LNCAP (cell line): Measurements from ENCODE around the gene ARFGAP2.

Experiments used
- TF ChIP-seq, protein P1 (sequence below): fragments of 450-650 bp; IDR thresholded peaks from 2 replicates; pipeline ENCODE4 v1.5.1; 2017; ENCODE audit warnings: mild to moderate bottlenecking

The ARFGAP2 gene

GRCh38 chr11:47213950-47214565 is 37.4 kb upstream of the ARFGAP2 start:
- TF ChIP-seq, protein P1, sequence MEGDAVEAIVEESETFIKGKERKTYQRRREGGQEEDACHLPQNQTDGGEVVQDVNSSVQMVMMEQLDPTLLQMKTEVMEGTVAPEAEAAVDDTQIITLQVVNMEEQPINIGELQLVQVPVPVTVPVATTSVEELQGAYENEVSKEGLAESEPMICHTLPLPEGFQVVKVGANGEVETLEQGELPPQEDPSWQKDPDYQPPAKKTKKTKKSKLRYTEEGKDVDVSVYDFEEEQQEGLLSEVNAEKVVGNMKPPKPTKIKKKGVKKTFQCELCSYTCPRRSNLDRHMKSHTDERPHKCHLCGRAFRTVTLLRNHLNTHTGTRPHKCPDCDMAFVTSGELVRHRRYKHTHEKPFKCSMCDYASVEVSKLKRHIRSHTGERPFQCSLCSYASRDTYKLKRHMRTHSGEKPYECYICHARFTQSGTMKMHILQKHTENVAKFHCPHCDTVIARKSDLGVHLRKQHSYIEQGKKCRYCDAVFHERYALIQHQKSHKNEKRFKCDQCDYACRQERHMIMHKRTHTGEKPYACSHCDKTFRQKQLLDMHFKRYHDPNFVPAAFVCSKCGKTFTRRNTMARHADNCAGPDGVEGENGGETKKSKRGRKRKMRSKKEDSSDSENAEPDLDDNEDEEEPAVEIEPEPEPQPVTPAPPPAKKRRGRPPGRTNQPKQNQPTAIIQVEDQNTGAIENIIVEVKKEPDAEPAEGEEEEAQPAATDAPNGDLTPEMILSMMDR: no peak

- TF ChIP-seq, protein P1: no peak
Measured at GRCh38 chr11:47212938-47213337, 36.3 kb upstream of the ARFGAP2 start.

- TF ChIP-seq, protein P1: no peak
Measured at GRCh38 chr11:47208628-47209027, 31.9 kb upstream of the ARFGAP2 start.

DNA sequence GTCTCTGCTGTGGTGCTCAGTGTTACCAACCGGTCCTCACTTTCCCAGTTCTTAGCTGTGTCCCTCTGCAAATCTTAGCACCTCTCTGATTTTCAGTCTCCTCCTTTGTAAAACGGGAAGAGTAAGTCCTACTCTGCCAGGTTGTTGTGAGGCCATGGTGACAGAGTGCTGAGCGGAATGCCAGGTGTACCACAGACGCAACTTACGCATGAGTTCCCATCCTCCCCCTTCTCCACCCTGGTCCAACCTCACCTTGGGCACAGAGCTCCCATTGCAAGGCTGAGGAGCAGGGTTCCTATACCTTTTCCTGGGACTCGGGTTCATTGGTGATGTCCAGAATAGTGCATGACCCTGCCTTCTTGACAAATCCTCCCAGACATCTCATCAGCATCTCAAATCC is 30.8 kb upstream of the ARFGAP2 start:
- TF ChIP-seq, protein P1: no peak

- TF ChIP-seq, protein P1: no peak
Measured at GRCh38 chr11:47204637-47204989, 27.9 kb upstream of the ARFGAP2 start.

- TF ChIP-seq, protein P1: no peak
Measured at GRCh38 chr11:47202576-47202975, 25.9 kb upstream of the ARFGAP2 start.

- TF ChIP-seq, protein P1: no peak
Measured at GRCh38 chr11:47201015-47201414, 24.3 kb upstream of the ARFGAP2 start.

GRCh38 chr11:47192111-47192510 is 15.4 kb upstream of the ARFGAP2 start:
- TF ChIP-seq, protein P1: no peak
